GM12865 (cell line): Measurements from ENCODE around the gene CTNND2.
"Not testable (repeated sequence)": the region's sequence is repeated elsewhere in the genome, so short reads cannot be mapped to it uniquely, and the experiment has no call there.

Source experiments
- DNase-seq: peaks from one replicate; pipeline ENCODE4 v3.0.0; 2010; ENCODE audit warnings: low read depth
- H3K4me3 ChIP-seq: 2 replicates; pipeline ENCODE4 v1.5.1; 2011; ENCODE audit warnings: mild to moderate bottlenecking, low read depth, low read length, control low read depth
- TF ChIP-seq, protein P1 (sequence below): IDR thresholded peaks from 2 replicates; pipeline ENCODE4 v1.5.1; 2011; ENCODE audit warnings: low read length, control low read depth, low read depth, inconsistent platforms; ENCODE audit not compliant: insufficient read depth; ENCODE audit errors: missing control alignments

CTNND2 gene

GRCh38 chr5:11853796-11854195 lies 50.5 kb downstream of the CTNND2 start:
- H3K4me3 ChIP-seq = no peak overlapping the region
- no peak for DNase-seq
- TF ChIP-seq, protein P1, sequence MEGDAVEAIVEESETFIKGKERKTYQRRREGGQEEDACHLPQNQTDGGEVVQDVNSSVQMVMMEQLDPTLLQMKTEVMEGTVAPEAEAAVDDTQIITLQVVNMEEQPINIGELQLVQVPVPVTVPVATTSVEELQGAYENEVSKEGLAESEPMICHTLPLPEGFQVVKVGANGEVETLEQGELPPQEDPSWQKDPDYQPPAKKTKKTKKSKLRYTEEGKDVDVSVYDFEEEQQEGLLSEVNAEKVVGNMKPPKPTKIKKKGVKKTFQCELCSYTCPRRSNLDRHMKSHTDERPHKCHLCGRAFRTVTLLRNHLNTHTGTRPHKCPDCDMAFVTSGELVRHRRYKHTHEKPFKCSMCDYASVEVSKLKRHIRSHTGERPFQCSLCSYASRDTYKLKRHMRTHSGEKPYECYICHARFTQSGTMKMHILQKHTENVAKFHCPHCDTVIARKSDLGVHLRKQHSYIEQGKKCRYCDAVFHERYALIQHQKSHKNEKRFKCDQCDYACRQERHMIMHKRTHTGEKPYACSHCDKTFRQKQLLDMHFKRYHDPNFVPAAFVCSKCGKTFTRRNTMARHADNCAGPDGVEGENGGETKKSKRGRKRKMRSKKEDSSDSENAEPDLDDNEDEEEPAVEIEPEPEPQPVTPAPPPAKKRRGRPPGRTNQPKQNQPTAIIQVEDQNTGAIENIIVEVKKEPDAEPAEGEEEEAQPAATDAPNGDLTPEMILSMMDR = no peak

DNA sequence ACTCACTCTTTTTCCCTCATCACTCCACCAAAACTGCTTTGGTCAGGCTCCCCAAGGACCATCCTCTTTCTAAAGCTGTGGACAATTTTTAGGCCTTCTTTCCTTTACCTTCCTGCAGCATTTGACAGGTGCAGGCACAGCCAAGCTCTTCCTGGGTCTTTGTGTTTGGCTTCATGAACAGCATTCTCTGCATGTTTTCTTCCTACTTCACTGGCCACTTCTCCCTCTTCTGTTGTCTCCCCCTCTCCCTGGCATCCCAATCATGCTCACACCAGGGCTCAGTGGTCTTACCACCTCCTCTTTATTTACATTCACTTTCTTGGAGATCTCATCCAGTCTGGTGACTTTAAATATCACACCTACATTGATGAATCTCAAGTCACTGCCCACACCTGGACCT lies 51.1 kb downstream of the CTNND2 start:
- no peak overlapping the region for H3K4me3 ChIP-seq
- TF ChIP-seq, protein P1 = no peak
- no peak for DNase-seq

- DNase-seq = no peak
- TF ChIP-seq, protein P1 = no peak
- no peak overlapping the region for H3K4me3 ChIP-seq
Observed at GRCh38 chr5:11852717-11853087, 51.5 kb downstream of the CTNND2 start.

DNA sequence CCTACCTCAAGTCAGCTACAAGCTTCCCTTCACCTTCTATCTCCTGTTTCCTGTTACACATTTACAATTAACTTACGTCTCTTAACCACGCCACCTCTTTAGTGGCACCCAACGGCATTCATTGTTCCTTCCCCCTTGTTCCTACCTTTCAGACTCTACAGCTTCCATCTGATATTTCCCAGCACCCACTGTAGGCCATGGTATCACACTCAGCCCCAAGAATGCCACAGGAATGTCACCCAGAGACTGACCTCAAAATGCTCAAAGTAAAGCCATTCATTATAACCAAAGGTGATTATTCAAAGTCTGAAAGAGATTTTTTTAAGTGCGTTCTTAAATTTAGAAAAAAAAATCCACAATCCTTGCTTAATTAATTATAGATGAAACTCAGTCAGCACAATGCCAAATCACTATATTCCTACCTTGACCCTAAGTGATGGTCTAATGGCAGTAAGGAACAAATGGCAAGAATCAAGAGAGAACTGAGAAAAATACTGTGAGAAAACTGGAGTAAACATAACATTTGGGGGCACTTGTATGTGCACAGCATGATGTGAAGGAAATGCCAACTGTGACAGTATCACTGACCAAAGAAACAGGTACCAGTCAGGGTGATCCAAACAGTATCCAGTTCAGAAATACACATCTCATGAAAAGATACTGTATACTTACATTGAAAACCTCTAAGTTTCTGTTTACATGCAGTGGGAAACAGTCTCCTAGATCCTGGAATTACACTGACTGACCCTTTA lies 52.1 kb downstream of the CTNND2 start:
- no peak overlapping the region for H3K4me3 ChIP-seq
- DNase-seq = no peak
- TF ChIP-seq, protein P1 = no peak

DNA sequence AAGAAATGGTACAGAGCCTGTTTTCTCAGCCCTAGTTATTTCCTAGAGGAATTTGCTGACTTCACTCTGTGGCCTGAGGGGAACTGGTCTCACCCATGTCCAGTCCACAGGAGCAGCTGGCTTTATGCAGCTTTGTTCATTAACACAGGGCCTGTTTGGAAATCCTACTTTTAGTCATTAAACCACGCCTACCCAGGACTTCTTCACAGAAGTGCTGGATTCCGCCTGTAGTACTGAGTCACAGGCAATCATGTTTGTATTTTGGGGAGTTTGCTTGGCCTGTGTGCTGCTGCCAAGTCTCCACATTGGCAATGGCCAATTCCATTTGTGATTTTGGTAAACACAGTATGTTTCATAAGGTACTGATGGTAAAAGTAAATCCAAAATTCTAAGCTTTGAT lies 52.8 kb downstream of the CTNND2 start:
- no peak for DNase-seq
- H3K4me3 ChIP-seq = no peak overlapping the region
- TF ChIP-seq, protein P1 = no peak

GRCh38 chr5:11828566-11828965 lies 75.7 kb downstream of the CTNND2 start:
- not testable (repeated sequence) for DNase-seq, H3K4me3 ChIP-seq

DNA sequence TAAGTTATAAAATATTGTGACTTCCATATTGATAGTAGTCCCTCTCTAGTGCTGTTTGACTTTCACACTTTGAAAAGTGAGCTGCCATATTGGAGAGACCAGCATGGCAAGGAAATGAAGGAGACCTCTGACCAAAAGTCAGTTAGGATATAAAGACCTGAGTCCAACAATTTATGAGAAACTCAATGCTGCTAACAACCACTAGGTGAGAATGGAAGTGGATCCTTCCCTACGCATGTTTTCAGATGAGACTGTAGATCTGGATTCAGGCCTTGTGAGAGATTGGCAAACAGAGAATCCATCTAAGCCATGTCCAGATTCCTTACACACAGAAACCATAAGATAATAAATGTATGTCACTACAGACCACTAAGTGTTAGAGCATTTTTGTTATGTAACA lies 81.6 kb downstream of the CTNND2 start:
- no peak overlapping the region for H3K4me3 ChIP-seq
- TF ChIP-seq, protein P1 = no peak
- DNase-seq = no peak
